PFSK-1 (cell line): Measurements from ENCODE around the gene VAMP5.

ENCODE experiments used
- FOXP2 ChIP-seq: optimal IDR thresholded peaks from 2 replicates; pipeline ENCODE3; 2011; ENCODE audit warnings: borderline replicate concordance, control low read depth, inconsistent platforms; ENCODE audit not compliant: insufficient read depth; ENCODE audit errors: extremely low read length, extremely low read depth
- POLR2AphosphoS5 ChIP-seq: IDR thresholded peaks from 2 replicates; pipeline ENCODE4 v1.6.1; 2012; ENCODE audit warnings: low read depth, mild to moderate bottlenecking, control low read depth, low read length, moderate library complexity
- REST ChIP-seq, 2 experiments: IDR thresholded peaks; 2 replicates each; pipeline versions ENCODE4 v1.6.1 to v1.8.0; 2011 to 2012; ENCODE audit warnings: low read depth in 2 of 2, low read length in 2 of 2, control low read depth in 1 of 2, inconsistent platforms in 1 of 2, mild to moderate bottlenecking in 1 of 2, moderate library complexity in 1 of 2; ENCODE audit not compliant: insufficient read depth in 1 of 2
- SIN3A ChIP-seq: IDR thresholded peaks from 2 replicates; pipeline ENCODE4 v1.6.1; 2012; ENCODE audit warnings: mild to moderate bottlenecking, low read length, moderate library complexity, borderline replicate concordance; ENCODE audit not compliant: insufficient read depth

- TF ChIP-seq REST (IDR thresholded peaks at IDR 0.05; ENCODE audit: insufficient read depth in 1 of 2, low read depth in 2 of 2, low read length in 2 of 2) (no peak), FOXP2 (no peak), SIN3A (no peak), POLR2AphosphoS5 (no peak)
Measured at GRCh38 chr2:85635011-85635410, 50.8 kb downstream of the VAMP5 start.
